LNCAP (cell line): ENCODE measurements around the gene SYT7.

Source experiments
- CTCF ChIP-seq: fragments of 450-650 bp; IDR thresholded peaks from 2 replicates; pipeline ENCODE4 v1.5.1; 2017; ENCODE audit warnings: mild to moderate bottlenecking

Gene SYT7

GRCh38 chr11:61541598-61541997 lies 39.3 kb downstream of the SYT7 start:
- TF ChIP-seq CTCF, result no peak

- TF ChIP-seq CTCF, result no peak
Measured at GRCh38 chr11:61540528-61540927, 40.3 kb downstream of the SYT7 start.

GRCh38 chr11:61539831-61540357 lies 41.0 kb downstream of the SYT7 start:
- no peak for TF ChIP-seq CTCF

DNA sequence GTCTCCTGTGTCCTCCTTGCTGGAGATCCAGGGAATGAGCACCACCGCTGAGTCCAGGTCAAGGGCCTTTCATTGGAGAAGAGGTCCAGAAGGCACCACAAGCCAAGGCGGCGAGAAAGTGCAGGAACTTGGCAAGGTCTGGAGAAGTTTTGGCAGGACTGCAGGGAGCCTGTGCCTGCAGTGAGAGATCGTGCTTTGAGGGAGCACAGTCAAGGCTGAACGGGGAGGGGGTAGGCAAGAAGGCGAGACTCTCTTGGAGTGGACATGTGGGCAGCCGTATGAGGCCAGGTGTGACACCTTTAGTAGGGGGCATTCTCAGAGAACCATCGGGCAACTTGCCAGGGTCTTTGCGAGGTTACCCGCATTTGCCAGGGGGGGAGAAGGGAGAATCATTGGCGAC lies 41.9 kb downstream of the SYT7 start:
- TF ChIP-seq CTCF, result no peak

GRCh38 chr11:61538636-61538961 lies 42.3 kb downstream of the SYT7 start:
- TF ChIP-seq CTCF, result no peak

DNA sequence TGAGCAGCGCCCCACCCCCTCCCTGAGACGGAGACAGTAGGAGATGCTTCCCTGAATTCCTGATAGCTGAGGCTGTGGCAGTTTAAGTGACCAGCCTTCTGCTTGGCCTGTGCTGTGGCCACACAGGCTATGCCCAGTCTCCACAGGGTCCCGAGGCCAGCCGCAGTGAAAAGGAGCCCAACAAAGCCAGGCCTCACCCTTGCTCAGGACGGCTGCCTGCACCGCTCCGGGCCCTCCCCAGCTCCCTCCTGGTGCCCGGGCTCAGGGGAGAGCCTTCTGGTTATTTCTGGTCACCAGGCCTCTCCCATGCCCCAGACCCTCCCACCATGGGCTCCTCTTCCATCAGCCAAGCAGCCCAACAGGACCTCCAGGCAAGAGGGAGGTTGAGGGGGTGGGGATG lies 43.5 kb downstream of the SYT7 start:
- no peak for TF ChIP-seq CTCF

GRCh38 chr11:61536676-61537270 lies 44.1 kb downstream of the SYT7 start:
- no peak for TF ChIP-seq CTCF

GRCh38 chr11:61535998-61536675 lies 44.7 kb downstream of the SYT7 start:
- TF ChIP-seq CTCF, result no peak
